ENCODE data around the gene KIF5A.

KIF5A gene

GRCh38 chr12:57520053-57520818 is 29.6 kb upstream of the KIF5A start, which contains the start of gene DDIT3:
DDIT3 (minus strand) TSS chr12:57520514; CDS start chr12:57517406, 3,108 bp downstream.
- DNase-seq, result peak; percentile 100

GRCh38 chr12:57521525-57522010 is 28.3 kb upstream of the KIF5A start:
- peak; percentile 22 for DNase-seq

GRCh38 chr12:57522011-57522886 is 27.6 kb upstream of the KIF5A start, which contains the start of gene MBD6:
MBD6 (plus strand) TSS chr12:57522824; CDS start chr12:57524304, 1,480 bp downstream.
- peak; percentile 94 for DNase-seq

GRCh38 chr12:57522887-57523705 is 26.7 kb upstream of the KIF5A start:
- DNase-seq, result no peak

- DNase-seq, result peak; percentile 41
Measured at GRCh38 chr12:57523706-57524614, 25.9 kb upstream of the KIF5A start.

- DNase-seq, result no peak
Measured at GRCh38 chr12:57524814-57525614, 24.8 kb upstream of the KIF5A start.

GRCh38 chr12:57525615-57526383 is 24.0 kb upstream of the KIF5A start:
- DNase-seq, result no peak

- DNase-seq, result no peak
Measured at GRCh38 chr12:57526477-57527126, 23.2 kb upstream of the KIF5A start.

- DNase-seq, result no peak
Measured at GRCh38 chr12:57527184-57527583, 22.7 kb upstream of the KIF5A start.

GRCh38 chr12:57528176-57528575 is 21.7 kb upstream of the KIF5A start:
- no peak for DNase-seq

GRCh38 chr12:57528831-57529555 is 20.9 kb upstream of the KIF5A start:
- no peak for DNase-seq

- no peak for DNase-seq
Measured at GRCh38 chr12:57529831-57530230, 20.0 kb upstream of the KIF5A start.

GRCh38 chr12:57530396-57531142 is 19.3 kb upstream of the KIF5A start:
- DNase-seq, result no peak

GRCh38 chr12:57531836-57532235 is 18.0 kb upstream of the KIF5A start:
- DNase-seq, result no peak

- DNase-seq, result no peak
Measured at GRCh38 chr12:57533108-57533507, 16.7 kb upstream of the KIF5A start.

- no peak for DNase-seq
Measured at GRCh38 chr12:57534250-57534649, 15.6 kb upstream of the KIF5A start.

- no peak for DNase-seq
Measured at GRCh38 chr12:57534991-57535543, 14.8 kb upstream of the KIF5A start.
